OCI-LY3 (cell line): ENCODE data around the gene NUP133.

ENCODE experiments used
- H2AFZ ChIP-seq: fragments of 200-600, 300-600 bp; shearing (Covaris generic); 2 replicates; pipeline ENCODE4 v1.6.0; 2014; ENCODE audit warnings: antibody characterized with exemption, low read depth, low read length
- H3K27ac ChIP-seq: fragments of 200-600, 300-600 bp; sonication (generic); 2 replicates; pipeline ENCODE4 v1.5.1; 2014; ENCODE audit warnings: mild to moderate bottlenecking, low read length, moderate library complexity, mixed read lengths
- H3K27me3 ChIP-seq: fragments of 200-600, 300-600 bp; sonication (generic); 2 replicates; pipeline ENCODE4 v1.6.1; 2014; ENCODE audit warnings: low read depth, low read length, mixed read lengths
- H3K36me3 ChIP-seq: fragments of 200-600, 300-600 bp; sonication (generic); replicated peaks from 2 replicates; pipeline ENCODE3; 2014; ENCODE audit warnings: low read depth, low read length, mixed read lengths
- H3K4me1 ChIP-seq: fragments of 300-600, 200-600 bp; sonication (generic); 2 replicates; pipeline ENCODE4 v1.6.1; 2014; ENCODE audit warnings: low read length, mixed read lengths
- H3K4me2 ChIP-seq: fragments of 200-600, 300-600 bp; sonication (generic); 2 replicates; pipeline ENCODE4 v1.6.1; 2014; ENCODE audit warnings: low read length, mixed read lengths
- H3K4me3 ChIP-seq: fragments of 300-600, 200-600 bp; sonication (generic); 2 replicates; pipeline ENCODE4 v1.5.1; 2014; ENCODE audit warnings: antibody characterized with exemption, mild to moderate bottlenecking, low read length, moderate library complexity
- H3K79me2 ChIP-seq: fragments of 300-600, 200-600 bp; shearing (Covaris generic); 2 replicates; pipeline ENCODE4 v1.6.1; 2014; ENCODE audit warnings: mild to moderate bottlenecking, low read length, mixed read lengths
- H3K9ac ChIP-seq: fragments of 300-600, 200-600 bp; shearing (Covaris generic); 2 replicates; pipeline ENCODE4 v1.6.0; 2014; ENCODE audit warnings: mild to moderate bottlenecking, low read length, moderate library complexity
- H3K9me3 ChIP-seq: fragments of 200-600, 300-600 bp; shearing (Covaris generic); 2 replicates; pipeline ENCODE4 v1.6.1; 2014; ENCODE audit warnings: low read length, mixed read lengths; ENCODE audit not compliant: insufficient read depth
- H4K20me1 ChIP-seq: fragments of 200-600, 300-600 bp; sonication (generic); 2 replicates; pipeline ENCODE4 v1.6.1; 2016; ENCODE audit warnings: low read length, mixed read lengths; ENCODE audit not compliant: insufficient read depth
- CTCF ChIP-seq: fragments of 200-600, 300-600 bp; sonication (generic); IDR thresholded peaks from 2 replicates; pipeline ENCODE4 v1.5.1; 2014; ENCODE audit warnings: antibody characterized with exemption, low read length, low read depth
- EZH2phosphoT487 ChIP-seq: fragments of 200-600 bp; shearing (Covaris generic); IDR thresholded peaks from 2 replicates; pipeline ENCODE4 v1.6.1; 2018; ENCODE audit warnings: antibody characterized with exemption, mixed run types, low read depth

The NUP133 gene

GRCh38 chr1:229544587-229544986 is 36.4 kb upstream of the NUP133 start:
- no peak overlapping the region for H3K27ac ChIP-seq
- H3K4me1 ChIP-seq, result no peaks in the 10 kb centered on the region; the same call in 1 of the 2 replicates
- peaks cover 44% of the 10 kb centered on the region for H3K36me3 ChIP-seq
- no peaks in the 10 kb centered on the region for H3K9me3 ChIP-seq
- TF ChIP-seq CTCF, result no peak
- TF ChIP-seq EZH2phosphoT487, result no peak
- H3K79me2 ChIP-seq, result peaks cover 4% of the 10 kb centered on the region
- H4K20me1 ChIP-seq, result 0 out of 2 replicates have a peak, but pooled peaks cover under 1% of the 10 kb centered on the region
- H3K4me2 ChIP-seq, result no peak overlapping the region
- no peaks in the 10 kb centered on the region for H3K27me3 ChIP-seq
- H3K4me3 ChIP-seq, result no peak overlapping the region
- H2AFZ ChIP-seq, result no peak overlapping the region
- H3K9ac ChIP-seq, result no peak overlapping the region

- no peak overlapping the region for H3K27ac ChIP-seq
- H3K9ac ChIP-seq, result no peak overlapping the region
- no peaks in the 10 kb centered on the region for H3K27me3 ChIP-seq
- H3K79me2 ChIP-seq, result no peaks in the 10 kb centered on the region
- no peak overlapping the region for H3K4me2 ChIP-seq
- no peak overlapping the region for H3K4me3 ChIP-seq
- no peaks in the 10 kb centered on the region for H3K9me3 ChIP-seq
- H2AFZ ChIP-seq, result no peak overlapping the region
- no peak for TF ChIP-seq CTCF
- no peak for TF ChIP-seq EZH2phosphoT487
- H4K20me1 ChIP-seq, result no peaks in the 10 kb centered on the region
- H3K36me3 ChIP-seq, result peaks cover 41% of the 10 kb centered on the region
- no peaks in the 10 kb centered on the region; the same call in 1 of the 2 replicates for H3K4me1 ChIP-seq
Observed at GRCh38 chr1:229539863-229540506, 31.8 kb upstream of the NUP133 start.

- Histone ChIP-seq H3K4me3 (no peak overlapping the region), H3K36me3 (peaks cover 37% of the 10 kb centered on the region), H3K4me2 (no peak overlapping the region), H2AFZ (no peak overlapping the region), H4K20me1 (no peaks in the 10 kb centered on the region; the same call in 1 of the 2 replicates), H3K79me2 (no peaks in the 10 kb centered on the region), H3K27me3 (no peaks in the 10 kb centered on the region), H3K9me3 (no peaks in the 10 kb centered on the region), H3K27ac (no peak overlapping the region), H3K9ac (no peak overlapping the region), H3K4me1 (no peaks in the 10 kb centered on the region; the same call in 1 of the 2 replicates)
- TF ChIP-seq CTCF (no peak), EZH2phosphoT487 (no peak)
Observed at GRCh38 chr1:229538945-229539344, 30.8 kb upstream of the NUP133 start.

- H3K4me2 ChIP-seq, result no peak overlapping the region
- peaks cover 37% of the 10 kb centered on the region for H3K36me3 ChIP-seq
Observed at GRCh38 chr1:229537894-229538293, 29.8 kb upstream of the NUP133 start.

More at GRCh38 chr1:229537894-229538293, 29.8 kb upstream of the NUP133 start:
- no peaks in the 10 kb centered on the region for H3K27me3 ChIP-seq
- no peak overlapping the region for H3K27ac ChIP-seq
- no peaks in the 10 kb centered on the region for H3K79me2 ChIP-seq
- no peak overlapping the region for H2AFZ ChIP-seq
- TF ChIP-seq CTCF (no peak), EZH2phosphoT487 (no peak)
- no peaks in the 10 kb centered on the region for H3K9me3 ChIP-seq
- no peak overlapping the region for H3K4me3 ChIP-seq
- H3K9ac ChIP-seq, result no peak overlapping the region
- no peaks in the 10 kb centered on the region; the same call in 1 of the 2 replicates for H3K4me1 ChIP-seq
- H4K20me1 ChIP-seq, result no peaks in the 10 kb centered on the region; the same call in 1 of the 2 replicates
